ENCODE measurements around the gene AFF2.

- TF ChIP-seq RARB (CRISPR knock-in tag; IDR thresholded peaks at IDR 0.05) (no peak), ZNF565 (CRISPR knock-in tag; conservative IDR thresholded peaks at IDR 0.05; ENCODE audit: low read depth) (no peak), ZFP3 (CRISPR knock-in tag; IDR thresholded peaks at IDR 0.05) (no peak)
Measured at GRCh38 chrX:148613636-148614035, 113.2 kb downstream of the AFF2 start.
